Panc1 (cell line): ENCODE data around the gene KDM3B. TPM values are rescaled to one million over a fixed set of nuclear protein-coding genes. Genes with fewer than 3 reads are reported as not detected.

Experiments
- ATAC-seq: fragments of 200-7000 bp; cut with Tn5 transposase; 2 replicates; pipeline ENCODE4 v1.9.1; 2020; ENCODE audit warnings: mild to moderate bottlenecking, moderate library complexity
- BruUV-seq: library from RNA; stranded (reverse); fragments of 400-500 nt; replicated peaks from 2 replicates; lab custom pipeline; 2021; lab: Mats Ljungman, UMichigan
- CTCF ChIA-PET: fragments of 300-600 bp; sonication (Branson Sonifier 250); formaldehyde crosslinking; loops from one replicate; lab custom pipeline; 2022; ENCODE audit warnings: antibody characterized with exemption; lab: Charles Lee
- POLR2A ChIA-PET: fragments of 300-600 bp; sonication (Branson Sonifier 250); formaldehyde crosslinking; loops from one replicate; lab custom pipeline; 2022; ENCODE audit warnings: antibody characterized with exemption; lab: Charles Lee
- DNase-seq: peaks from one replicate; pipeline ENCODE4 v3.0.0-alpha.2; 2010; ENCODE audit warnings: low read depth, low spot score
- H3K27ac ChIP-seq: 2 replicates; pipeline ENCODE4 v1.5.1; 2011; ENCODE audit warnings: mild to moderate bottlenecking, low read length, inconsistent platforms
- H3K27me3 ChIP-seq: fragments of 200-500 bp; sonication (Bioruptor generic); 2 replicates; pipeline ENCODE4 v1.6.0; 2014; ENCODE audit warnings: low read length, inconsistent platforms; ENCODE audit not compliant: control insufficient read depth, insufficient read depth
- H3K36me3 ChIP-seq: fragments of 200-500 bp; sonication (Bioruptor generic); 2 replicates; pipeline ENCODE4 v1.5.1; 2014; ENCODE audit warnings: inconsistent platforms, mild to moderate bottlenecking, low read length, moderate library complexity; ENCODE audit not compliant: control insufficient read depth, insufficient read depth
- H3K4me1 ChIP-seq: 2 replicates; pipeline ENCODE4 v1.5.1; 2011; ENCODE audit warnings: inconsistent platforms, mild to moderate bottlenecking, low read length, moderate library complexity; ENCODE audit not compliant: control insufficient read depth, insufficient read depth
- H3K4me3 ChIP-seq, 2 experiments: 2 replicates each; pipeline ENCODE4 v1.5.1; 2011 to 2012; ENCODE audit warnings: low read depth in 2 of 2, low read length in 2 of 2, mild to moderate bottlenecking in 2 of 2, inconsistent platforms in 1 of 2, moderate library complexity in 1 of 2
- H3K9me3 ChIP-seq: fragments of 200-500 bp; sonication (Bioruptor generic); 2 replicates; pipeline ENCODE4 v1.5.1; 2014; ENCODE audit warnings: low read depth, mild to moderate bottlenecking, inconsistent platforms, low read length, moderate library complexity; ENCODE audit not compliant: control insufficient read depth, insufficient read depth
- POLR2AphosphoS5 ChIP-seq: IDR thresholded peaks from 2 replicates; pipeline ENCODE4 v1.6.1; 2012; ENCODE audit warnings: mild to moderate bottlenecking, low read depth, low read length, moderate library complexity
- SIN3A ChIP-seq: IDR thresholded peaks from 2 replicates; pipeline ENCODE4 v1.6.1; 2012; ENCODE audit warnings: low read depth, mild to moderate bottlenecking, low read length, moderate library complexity, borderline replicate concordance; ENCODE audit not compliant: insufficient read depth
- TCF7L2 ChIP-seq: IDR thresholded peaks from 2 replicates; pipeline ENCODE4 v1.6.1; 2011; ENCODE audit warnings: mild to moderate bottlenecking, low read depth, low read length, inconsistent platforms
- in situ Hi-C: cut with HindIII; loops from 2 replicates; pipeline ENCODE4 v1.10.0; 2016; ENCODE audit warnings: low sequenced_read_pairs, low pct_unique_long_range_greater_than_20kb
- intact Hi-C: fragments of 100-400 bp; cut with micrococcal nuclease; formaldehyde crosslinking; loops from one replicate; pipeline ENCODE4 v1.10.0; 2022; ENCODE audit not compliant: unreplicated experiment
- total RNA-seq: library from RNA; stranded (reverse); gene quantifications from one replicate; pipeline ENCODE4 v1.2.1, GENCODE V29; 2021; ENCODE audit not compliant: unreplicated experiment
- TF ChIP-seq, protein P1 (sequence below), 2 experiments: IDR thresholded peaks; 2 replicates each; pipeline ENCODE4 v1.6.1; 2011 to 2012; ENCODE audit warnings: low read depth in 2 of 2, control low read depth in 1 of 2, low read length in 1 of 2, mild to moderate bottlenecking in 1 of 2, moderate library complexity in 1 of 2; ENCODE audit not compliant: insufficient read depth in 1 of 2
- TF ChIP-seq, protein P2 (sequence below): fragments of 450-650 bp; IDR thresholded peaks from 2 replicates; pipeline ENCODE4 v1.5.1; 2017; ENCODE audit warnings: mild to moderate bottlenecking

Gene KDM3B
- total RNA-seq, 1 experiment from 2014 or later, result 65.0 TPM

DNA sequence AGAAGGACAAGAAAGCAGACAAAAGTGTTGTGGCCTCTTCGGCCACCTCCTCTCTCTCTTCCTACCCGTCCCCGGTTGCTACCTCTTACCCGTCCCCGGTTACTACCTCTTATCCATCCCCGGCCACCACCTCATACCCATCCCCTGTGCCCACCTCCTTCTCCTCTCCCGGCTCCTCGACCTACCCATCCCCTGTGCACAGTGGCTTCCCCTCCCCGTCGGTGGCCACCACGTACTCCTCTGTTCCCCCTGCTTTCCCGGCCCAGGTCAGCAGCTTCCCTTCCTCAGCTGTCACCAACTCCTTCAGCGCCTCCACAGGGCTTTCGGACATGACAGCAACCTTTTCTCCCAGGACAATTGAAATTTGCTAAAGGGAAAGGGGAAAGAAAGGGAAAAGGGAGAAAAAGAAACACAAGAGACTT lies 115.2 kb downstream of the KDM3B start:
- in situ Hi-C loops (no loop called here), intact Hi-C loops (no loop called here)
- no peak overlapping the region for H3K27ac ChIP-seq
- H3K9me3 ChIP-seq, result no peaks in the 10 kb centered on the region
- H3K36me3 ChIP-seq, result no peaks in the 10 kb centered on the region
- no TSS peak for BruUV-seq
- TF ChIP-seq POLR2AphosphoS5 (no peak), SIN3A (no peak), TCF7L2 (no peak)
- TF ChIP-seq, protein P1, sequence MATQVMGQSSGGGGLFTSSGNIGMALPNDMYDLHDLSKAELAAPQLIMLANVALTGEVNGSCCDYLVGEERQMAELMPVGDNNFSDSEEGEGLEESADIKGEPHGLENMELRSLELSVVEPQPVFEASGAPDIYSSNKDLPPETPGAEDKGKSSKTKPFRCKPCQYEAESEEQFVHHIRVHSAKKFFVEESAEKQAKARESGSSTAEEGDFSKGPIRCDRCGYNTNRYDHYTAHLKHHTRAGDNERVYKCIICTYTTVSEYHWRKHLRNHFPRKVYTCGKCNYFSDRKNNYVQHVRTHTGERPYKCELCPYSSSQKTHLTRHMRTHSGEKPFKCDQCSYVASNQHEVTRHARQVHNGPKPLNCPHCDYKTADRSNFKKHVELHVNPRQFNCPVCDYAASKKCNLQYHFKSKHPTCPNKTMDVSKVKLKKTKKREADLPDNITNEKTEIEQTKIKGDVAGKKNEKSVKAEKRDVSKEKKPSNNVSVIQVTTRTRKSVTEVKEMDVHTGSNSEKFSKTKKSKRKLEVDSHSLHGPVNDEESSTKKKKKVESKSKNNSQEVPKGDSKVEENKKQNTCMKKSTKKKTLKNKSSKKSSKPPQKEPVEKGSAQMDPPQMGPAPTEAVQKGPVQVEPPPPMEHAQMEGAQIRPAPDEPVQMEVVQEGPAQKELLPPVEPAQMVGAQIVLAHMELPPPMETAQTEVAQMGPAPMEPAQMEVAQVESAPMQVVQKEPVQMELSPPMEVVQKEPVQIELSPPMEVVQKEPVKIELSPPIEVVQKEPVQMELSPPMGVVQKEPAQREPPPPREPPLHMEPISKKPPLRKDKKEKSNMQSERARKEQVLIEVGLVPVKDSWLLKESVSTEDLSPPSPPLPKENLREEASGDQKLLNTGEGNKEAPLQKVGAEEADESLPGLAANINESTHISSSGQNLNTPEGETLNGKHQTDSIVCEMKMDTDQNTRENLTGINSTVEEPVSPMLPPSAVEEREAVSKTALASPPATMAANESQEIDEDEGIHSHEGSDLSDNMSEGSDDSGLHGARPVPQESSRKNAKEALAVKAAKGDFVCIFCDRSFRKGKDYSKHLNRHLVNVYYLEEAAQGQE (IDR thresholded peaks at IDR 0.05; ENCODE audit: insufficient read depth in 1 of 2, low read depth in 2 of 2, low read length in 1 of 2), result no peak
- TF ChIP-seq, protein P2, sequence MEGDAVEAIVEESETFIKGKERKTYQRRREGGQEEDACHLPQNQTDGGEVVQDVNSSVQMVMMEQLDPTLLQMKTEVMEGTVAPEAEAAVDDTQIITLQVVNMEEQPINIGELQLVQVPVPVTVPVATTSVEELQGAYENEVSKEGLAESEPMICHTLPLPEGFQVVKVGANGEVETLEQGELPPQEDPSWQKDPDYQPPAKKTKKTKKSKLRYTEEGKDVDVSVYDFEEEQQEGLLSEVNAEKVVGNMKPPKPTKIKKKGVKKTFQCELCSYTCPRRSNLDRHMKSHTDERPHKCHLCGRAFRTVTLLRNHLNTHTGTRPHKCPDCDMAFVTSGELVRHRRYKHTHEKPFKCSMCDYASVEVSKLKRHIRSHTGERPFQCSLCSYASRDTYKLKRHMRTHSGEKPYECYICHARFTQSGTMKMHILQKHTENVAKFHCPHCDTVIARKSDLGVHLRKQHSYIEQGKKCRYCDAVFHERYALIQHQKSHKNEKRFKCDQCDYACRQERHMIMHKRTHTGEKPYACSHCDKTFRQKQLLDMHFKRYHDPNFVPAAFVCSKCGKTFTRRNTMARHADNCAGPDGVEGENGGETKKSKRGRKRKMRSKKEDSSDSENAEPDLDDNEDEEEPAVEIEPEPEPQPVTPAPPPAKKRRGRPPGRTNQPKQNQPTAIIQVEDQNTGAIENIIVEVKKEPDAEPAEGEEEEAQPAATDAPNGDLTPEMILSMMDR, result no peak
- no peak overlapping the region for H3K4me3 ChIP-seq
- peaks cover 5% of the 10 kb centered on the region; the same call in 1 of the 2 replicates for H3K4me1 ChIP-seq
- DNase-seq (no peak), ATAC-seq (no peak)
- CTCF ChIA-PET, result no interaction called here
- POLR2A ChIA-PET, result interaction anchor here (0.6 kb wide), 1 partner anchor 1121 kb away, joined by 3 read pairs; no protein-coding TSS in a partner anchor
- no peaks in the 10 kb centered on the region for H3K27me3 ChIP-seq

DNA sequence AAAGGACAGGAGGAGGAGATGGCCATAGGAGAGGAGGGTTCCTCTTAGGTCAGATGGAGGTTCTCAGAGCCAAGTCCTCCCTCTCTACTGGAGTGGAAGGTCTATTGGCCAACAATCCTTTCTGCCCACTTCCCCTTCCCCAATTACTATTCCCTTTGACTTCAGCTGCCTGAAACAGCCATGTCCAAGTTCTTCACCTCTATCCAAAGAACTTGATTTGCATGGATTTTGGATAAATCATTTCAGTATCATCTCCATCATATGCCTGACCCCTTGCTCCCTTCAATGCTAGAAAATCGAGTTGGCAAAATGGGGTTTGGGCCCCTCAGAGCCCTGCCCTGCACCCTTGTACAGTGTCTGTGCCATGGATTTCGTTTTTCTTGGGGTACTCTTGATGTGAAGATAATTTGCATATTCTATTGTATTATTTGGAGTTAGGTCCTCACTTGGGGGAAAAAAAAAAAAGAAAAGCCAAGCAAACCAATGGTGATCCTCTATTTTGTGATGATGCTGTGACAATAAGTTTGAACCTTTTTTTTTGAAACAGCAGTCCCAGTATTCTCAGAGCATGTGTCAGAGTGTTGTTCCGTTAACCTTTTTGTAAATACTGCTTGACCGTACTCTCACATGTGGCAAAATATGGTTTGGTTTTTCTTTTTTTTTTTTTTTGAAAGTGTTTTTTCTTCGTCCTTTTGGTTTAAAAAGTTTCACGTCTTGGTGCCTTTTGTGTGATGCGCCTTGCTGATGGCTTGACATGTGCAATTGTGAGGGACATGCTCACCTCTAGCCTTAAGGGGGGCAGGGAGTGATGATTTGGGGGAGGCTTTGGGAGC lies 115.9 kb downstream of the KDM3B start:
- Histone ChIP-seq H3K4me3 (no peak overlapping the region), H3K27ac (no peak overlapping the region), H3K27me3 (no peaks in the 10 kb centered on the region), H3K4me1 (peaks cover 3% of the 10 kb centered on the region; the same call in 1 of the 2 replicates), H3K9me3 (no peaks in the 10 kb centered on the region), H3K36me3 (no peaks in the 10 kb centered on the region)
- TF ChIP-seq, protein P2, result no peak
- TF ChIP-seq SIN3A, result no peak
- TF ChIP-seq, protein P1 (IDR thresholded peaks at IDR 0.05; ENCODE audit: insufficient read depth in 1 of 2, low read depth in 2 of 2, low read length in 1 of 2), result no peak
- TF ChIP-seq TCF7L2, result no peak
- no peak for TF ChIP-seq POLR2AphosphoS5
- TSS peak; percentile 86 for BruUV-seq
- intact Hi-C loops (no loop called here), in situ Hi-C loops (no loop called here)
- POLR2A ChIA-PET, result no interaction called here
- no peak for ATAC-seq
- CTCF ChIA-PET, result interaction anchor here (0.6 kb wide), 1 partner anchor 454 kb away, joined by 4 read pairs; no protein-coding TSS in a partner anchor
- no peak for DNase-seq
